Endothelial cell (in vitro differentiated cells): ENCODE results near the gene CUL4B. TPM values are rescaled to one million over a fixed set of nuclear protein-coding genes. Genes with fewer than 3 reads are reported as not detected.
"Not testable (repeated sequence)": the region's sequence is repeated elsewhere in the genome, so short reads cannot be mapped to it uniquely, and the experiment has no call there.

Source experiments
- DNase-seq: peaks from one replicate; pipeline ENCODE4 v3.0.0; 2021; ENCODE audit warnings: low spot score
- H3K27ac Mint-ChIP-seq: one replicate; pipeline ENCODE4 v1.8.0; 2021; ENCODE audit warnings: mixed read lengths, inconsistent platforms; ENCODE audit not compliant: unreplicated experiment
- H3K27me3 Mint-ChIP-seq: one replicate; pipeline ENCODE4 v1.8.0; 2021; ENCODE audit warnings: mild to moderate bottlenecking, moderate library complexity, mixed read lengths, inconsistent platforms; ENCODE audit not compliant: unreplicated experiment
- H3K36me3 Mint-ChIP-seq: one replicate; pipeline ENCODE4 v1.8.0; 2021; ENCODE audit warnings: mild to moderate bottlenecking, low read depth, mixed read lengths, inconsistent platforms; ENCODE audit not compliant: unreplicated experiment
- H3K4me1 Mint-ChIP-seq: one replicate; pipeline ENCODE4 v1.8.0; 2021; ENCODE audit warnings: mild to moderate bottlenecking, mixed read lengths, inconsistent platforms; ENCODE audit not compliant: unreplicated experiment
- H3K4me3 Mint-ChIP-seq: one replicate; pipeline ENCODE4 v1.8.0; 2021; ENCODE audit warnings: mild to moderate bottlenecking, mixed read lengths, inconsistent platforms; ENCODE audit not compliant: unreplicated experiment
- H3K9me3 Mint-ChIP-seq: one replicate; pipeline ENCODE4 v1.8.0; 2021; ENCODE audit warnings: mixed read lengths, inconsistent platforms; ENCODE audit not compliant: unreplicated experiment
- CTCF ChIP-seq: fragments of 200-600 bp; sonication (generic); IDR thresholded peaks from one replicate; pipeline ENCODE4 v1.5.0; 2021; ENCODE audit warnings: antibody characterized with exemption; ENCODE audit not compliant: unreplicated experiment
- total RNA-seq: library from RNA; stranded (reverse); fragmentation: NEBNext Ultra II Directional; extraction: Animal tissue kit (Norgen Biotek cat#: 25700); gene quantifications from one replicate; pipeline ENCODE4 v1.2.1, GENCODE V29; 2021; ENCODE audit not compliant: unreplicated experiment

Gene CUL4B
- total RNA-seq, 1 donor from 2014 or later = 44.3 TPM

GRCh38 chrX:120575379-120576114 lies 14.8 kb upstream of the CUL4B start:
- H3K4me1 Mint-ChIP-seq = peaks cover 5% of the 10 kb centered on the region
- H3K9me3 Mint-ChIP-seq = no peaks in the 10 kb centered on the region
- H3K36me3 Mint-ChIP-seq = no peaks in the 10 kb centered on the region
- no peak for DNase-seq
- TF ChIP-seq CTCF = no peak
- peaks cover 2% of the 10 kb centered on the region for H3K27me3 Mint-ChIP-seq
- H3K4me3 Mint-ChIP-seq = no peak overlapping the region
- H3K27ac Mint-ChIP-seq = no peak overlapping the region

GRCh38 chrX:120573806-120574205 lies 13.0 kb upstream of the CUL4B start:
- not testable (repeated sequence) for H3K4me3 Mint-ChIP-seq, H3K27ac Mint-ChIP-seq, H3K9me3 Mint-ChIP-seq, DNase-seq, H3K36me3 Mint-ChIP-seq, H3K27me3 Mint-ChIP-seq, H3K4me1 Mint-ChIP-seq

GRCh38 chrX:120570011-120570600 lies 9.3 kb upstream of the CUL4B start:
- Mint-ChIP-seq H3K27me3 (no peaks in the 10 kb centered on the region), H3K4me3 (no peak overlapping the region), H3K27ac (no peak overlapping the region), H3K4me1 (no peaks in the 10 kb centered on the region), H3K9me3 (no peaks in the 10 kb centered on the region), H3K36me3 (no peaks in the 10 kb centered on the region)
- DNase-seq = no peak
- no peak for TF ChIP-seq CTCF

- no peaks in the 10 kb centered on the region for H3K4me1 Mint-ChIP-seq
- no peak for TF ChIP-seq CTCF
- H3K27ac Mint-ChIP-seq = no peak overlapping the region
- H3K9me3 Mint-ChIP-seq = no peaks in the 10 kb centered on the region
- no peak for DNase-seq
- no peaks in the 10 kb centered on the region for H3K27me3 Mint-ChIP-seq
- H3K4me3 Mint-ChIP-seq = no peak overlapping the region
- H3K36me3 Mint-ChIP-seq = no peaks in the 10 kb centered on the region
Measured at GRCh38 chrX:120568609-120569008, 7.8 kb upstream of the CUL4B start.

GRCh38 chrX:120568035-120568434 lies 7.3 kb upstream of the CUL4B start:
- no peaks in the 10 kb centered on the region for H3K36me3 Mint-ChIP-seq
- H3K9me3 Mint-ChIP-seq = no peaks in the 10 kb centered on the region
- H3K4me1 Mint-ChIP-seq = no peaks in the 10 kb centered on the region
- H3K4me3 Mint-ChIP-seq = no peak overlapping the region
- DNase-seq = no peak
- no peak for TF ChIP-seq CTCF
- no peak overlapping the region for H3K27ac Mint-ChIP-seq
- H3K27me3 Mint-ChIP-seq = no peaks in the 10 kb centered on the region
